ENCODE measurements around the gene ACSS2.

Gene ACSS2

GRCh38 chr20:34971561-34972235, 95.3 kb downstream of the ACSS2 start:
- no peak overlapping the region for H2AFZ ChIP-seq (ENCODE audit: low read depth, low read length)
- no peak for ATAC-seq (ENCODE audit: insufficient read depth, low read depth)
- H3K27me3 ChIP-seq (ENCODE audit: insufficient read depth, low read length, poor library complexity) = no peaks in the 10 kb centered on the region
- H4K20me1 ChIP-seq (ENCODE audit: insufficient read depth, low read length) = no peaks in the 10 kb centered on the region
- H3K27ac ChIP-seq (ENCODE audit: low read length) = no peak overlapping the region
- no peak overlapping the region for H3K4me2 ChIP-seq (ENCODE audit: insufficient read depth, low read length)
- no peak for DNase-seq
- TF ChIP-seq, protein P1, sequence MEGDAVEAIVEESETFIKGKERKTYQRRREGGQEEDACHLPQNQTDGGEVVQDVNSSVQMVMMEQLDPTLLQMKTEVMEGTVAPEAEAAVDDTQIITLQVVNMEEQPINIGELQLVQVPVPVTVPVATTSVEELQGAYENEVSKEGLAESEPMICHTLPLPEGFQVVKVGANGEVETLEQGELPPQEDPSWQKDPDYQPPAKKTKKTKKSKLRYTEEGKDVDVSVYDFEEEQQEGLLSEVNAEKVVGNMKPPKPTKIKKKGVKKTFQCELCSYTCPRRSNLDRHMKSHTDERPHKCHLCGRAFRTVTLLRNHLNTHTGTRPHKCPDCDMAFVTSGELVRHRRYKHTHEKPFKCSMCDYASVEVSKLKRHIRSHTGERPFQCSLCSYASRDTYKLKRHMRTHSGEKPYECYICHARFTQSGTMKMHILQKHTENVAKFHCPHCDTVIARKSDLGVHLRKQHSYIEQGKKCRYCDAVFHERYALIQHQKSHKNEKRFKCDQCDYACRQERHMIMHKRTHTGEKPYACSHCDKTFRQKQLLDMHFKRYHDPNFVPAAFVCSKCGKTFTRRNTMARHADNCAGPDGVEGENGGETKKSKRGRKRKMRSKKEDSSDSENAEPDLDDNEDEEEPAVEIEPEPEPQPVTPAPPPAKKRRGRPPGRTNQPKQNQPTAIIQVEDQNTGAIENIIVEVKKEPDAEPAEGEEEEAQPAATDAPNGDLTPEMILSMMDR (IDR thresholded peaks at IDR 0.05; ENCODE audit: borderline replicate concordance, extremely low read depth, low read length, poor library complexity, severe bottlenecking) = no peak
- TF ChIP-seq EZH2 (IDR thresholded peaks at IDR 0.05; ENCODE audit: borderline replicate concordance, low read depth, low read length, severe bottlenecking) = no peak
- no peaks in the 10 kb centered on the region for H3K36me3 ChIP-seq (ENCODE audit: insufficient read depth, low read length)
- no peaks in the 10 kb centered on the region for H3K9me3 ChIP-seq (ENCODE audit: insufficient read depth, low read length, severe bottlenecking)
- H3K4me1 ChIP-seq (ENCODE audit: insufficient read depth, low read length) = no peaks in the 10 kb centered on the region
- no peak overlapping the region for H3K9ac ChIP-seq (ENCODE audit: low read depth, low read length)
- no peak overlapping the region for H3K4me3 ChIP-seq (ENCODE audit: low read depth in 1 of 2, low read length in 2 of 2)
- H3K79me2 ChIP-seq (ENCODE audit: insufficient read depth, low read length) = no peaks in the 10 kb centered on the region

- no peaks in the 10 kb centered on the region for H4K20me1 ChIP-seq (ENCODE audit: insufficient read depth, low read length)
- no peaks in the 10 kb centered on the region for H3K27me3 ChIP-seq (ENCODE audit: insufficient read depth, low read length, poor library complexity)
- no peak overlapping the region for H3K4me2 ChIP-seq (ENCODE audit: insufficient read depth, low read length)
- no peak for DNase-seq
- no peaks in the 10 kb centered on the region for H3K36me3 ChIP-seq (ENCODE audit: insufficient read depth, low read length)
- no peaks in the 10 kb centered on the region for H3K4me1 ChIP-seq (ENCODE audit: insufficient read depth, low read length)
- no peak for ATAC-seq (ENCODE audit: insufficient read depth, low read depth)
- no peak overlapping the region for H3K9ac ChIP-seq (ENCODE audit: low read depth, low read length)
- H3K27ac ChIP-seq (ENCODE audit: low read length) = no peak overlapping the region
- H3K79me2 ChIP-seq (ENCODE audit: insufficient read depth, low read length) = no peaks in the 10 kb centered on the region
- no peak for TF ChIP-seq EZH2 (IDR thresholded peaks at IDR 0.05; ENCODE audit: borderline replicate concordance, low read depth, low read length, severe bottlenecking)
- TF ChIP-seq, protein P1 (IDR thresholded peaks at IDR 0.05; ENCODE audit: borderline replicate concordance, extremely low read depth, low read length, poor library complexity, severe bottlenecking) = no peak
- no peaks in the 10 kb centered on the region for H3K9me3 ChIP-seq (ENCODE audit: insufficient read depth, low read length, severe bottlenecking)
- H3K4me3 ChIP-seq (ENCODE audit: low read depth in 1 of 2, low read length in 2 of 2) = no peak overlapping the region
- H2AFZ ChIP-seq (ENCODE audit: low read depth, low read length) = no peak overlapping the region
Observed at GRCh38 chr20:34974246-34974645, 97.8 kb downstream of the ACSS2 start.

DNA sequence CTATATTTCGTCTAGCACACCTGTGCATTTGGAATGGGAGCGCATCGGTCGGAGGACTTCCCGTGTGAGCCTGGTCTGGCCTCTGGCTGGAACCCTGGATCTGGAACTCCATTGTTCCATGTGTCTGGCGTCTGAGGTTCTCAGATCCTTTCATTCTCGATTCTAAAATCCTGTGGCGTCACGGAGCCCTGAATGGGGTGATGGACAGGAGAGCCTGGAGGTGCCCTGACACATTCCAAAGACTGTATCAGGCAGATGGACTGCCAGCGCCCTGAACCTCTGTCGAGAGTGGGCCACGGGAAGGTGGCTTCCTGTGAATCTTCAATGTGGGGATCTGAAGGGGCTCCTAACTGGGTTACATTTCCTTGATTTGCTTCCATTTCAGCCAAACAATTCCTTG, 99.9 kb downstream of the ACSS2 start:
- H3K9ac ChIP-seq (ENCODE audit: low read depth, low read length) = no peak overlapping the region
- H3K4me2 ChIP-seq (ENCODE audit: insufficient read depth, low read length) = no peak overlapping the region
- TF ChIP-seq, protein P1 (IDR thresholded peaks at IDR 0.05; ENCODE audit: borderline replicate concordance, extremely low read depth, low read length, poor library complexity, severe bottlenecking) = no peak
- no peak for TF ChIP-seq EZH2 (IDR thresholded peaks at IDR 0.05; ENCODE audit: borderline replicate concordance, low read depth, low read length, severe bottlenecking)
- DNase-seq (no peak), ATAC-seq (ENCODE audit: insufficient read depth, low read depth) (no peak)
- H3K4me3 ChIP-seq (ENCODE audit: low read depth in 1 of 2, low read length in 2 of 2) = no peak overlapping the region
- no peaks in the 10 kb centered on the region for H3K36me3 ChIP-seq (ENCODE audit: insufficient read depth, low read length)
- H3K27ac ChIP-seq (ENCODE audit: low read length) = no peak overlapping the region
- no peak overlapping the region for H2AFZ ChIP-seq (ENCODE audit: low read depth, low read length)
- H4K20me1 ChIP-seq (ENCODE audit: insufficient read depth, low read length) = no peaks in the 10 kb centered on the region
- H3K9me3 ChIP-seq (ENCODE audit: insufficient read depth, low read length, severe bottlenecking) = no peaks in the 10 kb centered on the region
- H3K27me3 ChIP-seq (ENCODE audit: insufficient read depth, low read length, poor library complexity) = no peaks in the 10 kb centered on the region
- H3K79me2 ChIP-seq (ENCODE audit: insufficient read depth, low read length) = no peaks in the 10 kb centered on the region
- H3K4me1 ChIP-seq (ENCODE audit: insufficient read depth, low read length) = no peaks in the 10 kb centered on the region

Measured in DND-41 (cell line).